HG03342 (cell line): ENCODE results near the gene UBAC2.
"Not testable (repeated sequence)": the region's sequence is repeated elsewhere in the genome, so short reads cannot be mapped to it uniquely, and the experiment has no call there.

Source experiments
- ATAC-seq: cut with Tn5 transposase; IDR thresholded peaks from one replicate; pipeline ENCODE4 v1.9.1; 2021; ENCODE audit warnings: mild to moderate bottlenecking, moderate library complexity; ENCODE audit not compliant: unreplicated experiment

Gene UBAC2

DNA sequence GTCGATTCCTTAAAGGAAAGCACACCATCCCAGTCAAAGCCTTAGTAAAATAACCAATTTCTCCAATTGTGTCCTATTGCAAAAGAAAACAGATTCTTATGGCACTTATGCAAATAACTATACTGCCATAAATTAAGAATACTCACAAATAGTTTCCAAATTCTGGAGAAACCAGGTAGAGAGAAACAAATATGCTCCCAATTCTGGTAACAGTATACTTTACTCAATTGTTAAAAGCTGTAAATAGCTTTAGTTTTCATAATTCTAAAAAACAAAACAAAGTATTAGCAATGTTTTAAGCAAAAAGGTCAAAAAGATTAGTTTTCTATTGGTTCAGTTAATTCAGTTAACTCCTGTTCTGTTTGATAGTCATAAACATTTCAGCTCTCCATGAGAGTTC, 18.2 kb upstream of the UBAC2 start:
- no peak for ATAC-seq

DNA sequence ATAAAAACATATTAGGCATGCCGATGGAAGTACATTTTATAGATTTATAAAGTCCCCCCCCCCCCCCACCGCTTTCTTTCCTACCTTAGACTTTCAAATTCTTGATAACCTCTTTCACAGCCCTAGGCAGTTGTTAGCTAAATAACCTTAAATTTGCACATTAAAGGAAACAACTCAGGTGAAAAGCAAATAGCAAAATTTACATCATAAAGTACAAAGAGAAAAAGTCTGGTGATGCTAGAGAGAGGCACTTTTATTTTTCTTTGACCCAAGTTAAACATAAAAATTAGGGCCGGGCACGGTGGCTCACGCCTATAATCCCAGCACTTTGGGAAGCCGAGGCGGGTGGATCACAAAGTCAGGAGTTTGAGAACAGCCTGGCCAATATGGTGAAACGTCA, 15.0 kb upstream of the UBAC2 start:
- no peak for ATAC-seq

DNA sequence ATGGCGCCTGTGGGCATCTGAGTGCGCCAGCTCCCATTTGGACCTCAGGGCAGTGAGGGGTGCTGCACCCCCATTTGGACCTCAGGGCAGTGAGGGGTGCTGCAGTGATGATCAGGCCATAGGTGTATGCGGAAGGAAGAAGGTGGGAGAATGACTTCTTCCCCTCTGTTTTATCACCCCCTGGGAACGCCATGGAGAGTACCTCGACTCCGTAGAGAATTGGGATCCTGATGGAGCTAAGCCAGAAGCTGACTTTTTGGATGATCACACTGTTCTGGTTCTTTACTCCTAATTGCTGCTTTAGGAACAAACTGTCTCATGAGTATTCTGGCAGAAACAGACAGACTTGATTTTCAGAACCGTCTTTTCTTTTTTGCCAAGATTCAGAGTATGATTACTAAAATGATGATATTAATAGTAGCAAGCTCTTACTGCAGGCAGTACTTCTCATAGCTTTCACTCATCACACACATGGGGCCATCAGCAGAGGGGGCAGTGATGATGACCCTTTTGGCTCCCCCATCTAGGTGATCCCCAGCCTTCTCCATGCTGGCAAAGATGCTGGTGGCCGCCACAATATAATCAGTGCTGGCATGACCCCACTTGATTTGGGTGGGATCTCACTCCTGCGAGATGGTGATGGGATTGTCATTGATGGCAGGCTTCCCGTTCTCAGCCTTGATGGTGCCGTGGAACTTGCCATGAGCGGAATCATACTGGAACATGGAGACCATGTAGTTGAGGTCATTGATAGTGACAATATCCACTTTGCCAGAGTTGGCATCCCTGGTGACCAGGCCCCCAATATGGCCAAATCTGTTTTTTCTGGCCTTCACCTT, 10.3 kb upstream of the UBAC2 start:
- no peak for ATAC-seq

- ATAC-seq, result no peak
Measured at GRCh38 chr13:99191336-99191899, 9.2 kb upstream of the UBAC2 start.

GRCh38 chr13:99191900-99192399, 8.7 kb upstream of the UBAC2 start:
- no peak for ATAC-seq

GRCh38 chr13:99192480-99192879, 8.2 kb upstream of the UBAC2 start:
- no peak for ATAC-seq

DNA sequence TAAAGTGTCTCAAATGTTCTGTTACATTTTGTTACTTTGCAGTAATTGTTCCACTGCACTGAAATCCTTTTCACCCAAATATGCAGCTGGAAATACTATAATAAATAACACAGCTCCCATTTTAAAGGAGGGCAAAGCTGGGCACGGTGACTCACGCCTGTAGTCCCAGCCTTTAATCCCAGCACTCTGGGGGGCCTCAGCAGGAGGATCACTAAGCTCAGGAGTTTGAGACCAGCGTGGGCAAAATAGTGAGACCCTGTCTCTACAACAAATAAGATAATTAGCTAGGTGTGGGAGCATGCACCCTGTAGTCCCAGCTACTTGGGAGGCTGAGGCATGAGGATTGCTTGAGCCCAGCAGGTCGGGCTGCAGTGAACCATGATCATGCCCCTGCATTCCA, 7.5 kb upstream of the UBAC2 start:
- no peak for ATAC-seq

GRCh38 chr13:99196466-99197116, 4.1 kb upstream of the UBAC2 start:
- ATAC-seq, result no peak

DNA sequence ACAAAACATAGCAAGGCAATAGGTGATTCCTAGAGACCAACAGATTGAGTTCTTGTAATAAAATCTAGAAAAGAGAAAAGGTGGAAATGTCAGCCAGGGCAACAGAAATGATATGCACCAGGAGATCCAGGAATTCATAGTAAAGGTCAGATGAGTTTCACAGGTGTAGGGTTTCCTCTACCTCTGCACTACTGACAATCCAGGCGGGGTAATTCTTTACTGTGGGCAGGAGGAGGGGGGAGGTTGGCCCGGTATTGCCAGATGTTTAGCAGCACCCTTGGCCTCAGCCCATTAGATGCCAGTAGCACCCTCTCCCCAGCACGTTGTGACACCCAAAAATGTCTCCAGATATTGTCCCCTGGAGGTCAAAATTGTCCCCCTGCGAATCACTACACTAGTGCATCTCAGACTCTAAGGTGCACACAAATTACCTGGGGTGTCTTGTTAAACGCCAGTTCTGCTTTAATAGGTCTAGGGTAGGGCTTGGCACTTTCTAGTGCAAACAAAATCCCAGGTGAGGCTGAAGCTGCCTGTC, 3.5 kb upstream of the UBAC2 start:
- ATAC-seq, result no peak

- peak; percentile 9 for ATAC-seq
Measured at GRCh38 chr13:99199541-99200431, 868 bp upstream of the UBAC2 start.

- ATAC-seq, result no peak
Measured at GRCh38 chr13:99203601-99204579, 3.2 kb downstream of the UBAC2 start.

GRCh38 chr13:99205621-99206220, 5.1 kb downstream of the UBAC2 start:
- no peak for ATAC-seq

- ATAC-seq, result no peak
Measured at GRCh38 chr13:99206226-99206625, 5.6 kb downstream of the UBAC2 start.

DNA sequence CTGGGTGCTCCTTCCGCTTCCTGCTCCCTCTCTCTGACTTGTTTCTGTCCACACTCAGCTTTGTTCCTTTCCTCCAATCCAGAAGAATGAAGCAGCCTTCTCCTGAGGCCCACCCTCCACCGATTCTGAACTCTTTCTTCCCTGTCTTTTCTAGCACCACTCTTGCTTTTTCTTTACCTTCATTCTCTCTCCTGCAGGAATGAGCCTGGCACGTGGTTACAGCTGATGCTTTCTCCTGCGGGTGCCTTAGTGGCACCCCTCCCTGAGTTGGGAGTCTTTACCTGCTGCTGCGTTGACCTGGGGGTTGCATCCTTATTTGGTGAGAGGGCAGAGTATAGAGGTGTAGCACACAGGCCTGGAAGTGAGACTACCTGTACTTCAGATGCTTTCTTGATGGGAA, 6.2 kb downstream of the UBAC2 start:
- ATAC-seq, result no peak

- ATAC-seq, result no peak
Measured at GRCh38 chr13:99207511-99207910, 6.9 kb downstream of the UBAC2 start.

GRCh38 chr13:99208185-99208584, 7.5 kb downstream of the UBAC2 start:
- no peak for ATAC-seq

DNA sequence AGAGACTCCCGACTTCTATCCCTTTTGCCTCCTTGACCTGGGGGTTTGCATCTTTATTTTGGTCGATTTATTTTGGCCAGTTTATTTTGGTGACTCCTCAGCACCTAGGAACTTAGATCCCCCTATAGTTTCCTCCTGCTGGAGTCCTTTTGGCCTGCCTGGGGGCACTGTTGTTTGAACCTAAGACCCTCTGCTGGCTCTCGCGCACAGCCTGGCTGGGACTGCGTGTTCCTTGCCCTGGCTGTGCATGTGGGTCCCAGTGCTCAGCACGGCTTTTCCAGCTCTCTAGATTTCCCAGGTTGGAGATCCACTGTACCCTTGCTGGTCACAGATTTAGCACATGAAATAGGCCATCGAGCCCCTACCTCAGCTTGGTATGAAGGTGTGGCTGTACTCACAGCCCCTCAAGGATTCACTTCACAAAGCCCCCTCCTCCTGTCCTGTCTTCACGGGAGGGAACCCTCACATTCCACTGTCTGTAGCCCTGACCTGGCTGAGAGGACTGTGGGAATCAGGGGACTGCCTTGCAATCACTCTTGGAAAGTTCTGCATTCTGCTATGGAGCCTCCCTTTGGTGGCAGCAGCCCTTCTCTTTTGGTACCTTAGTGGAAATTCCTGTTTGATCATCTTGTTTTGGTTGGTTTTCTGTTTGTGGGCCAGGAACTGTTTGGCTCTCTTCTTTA, 8.3 kb downstream of the UBAC2 start:
- no peak for ATAC-seq

DNA sequence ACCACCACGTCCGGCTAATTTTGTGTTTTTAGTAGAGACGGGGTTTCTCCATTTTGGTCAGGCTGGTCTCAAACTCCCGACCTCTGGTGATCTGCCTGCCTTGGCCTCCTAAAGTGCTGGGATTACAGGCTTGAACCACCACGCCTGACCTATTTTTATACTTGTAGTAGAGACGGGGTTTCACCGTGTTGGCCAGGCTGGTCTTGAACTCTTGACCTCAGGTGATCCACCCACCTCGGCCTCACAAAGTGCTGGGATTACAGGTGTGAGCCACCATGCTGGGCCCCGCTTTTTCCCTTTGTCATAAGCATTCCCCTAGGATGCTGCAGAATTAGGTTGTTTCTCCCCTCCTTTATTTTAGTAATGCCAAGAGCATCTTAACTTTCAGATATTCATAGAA, 10.0 kb downstream of the UBAC2 start:
- ATAC-seq, result not testable (repeated sequence)
